Mucosa of rectum (tissue), 2 donors: ENCODE results near the gene GPN2.
A peak's percentile ranks its signal among the peaks of the same experiment; 100 is the strongest.
"Not testable (repeated sequence)": the region's sequence is repeated elsewhere in the genome, so short reads cannot be mapped to it uniquely, and the experiment has no call there.

Source experiments
- H3K27ac ChIP-seq, 2 donors: one replicate each; pipeline ENCODE4 v1.7.0; 2013; ENCODE audit warnings: inconsistent platforms in 2 of 2, low read depth in 2 of 2, low read length in 2 of 2
- H3K27me3 ChIP-seq, 2 donors: one replicate each; pipeline ENCODE4 v1.7.0; 2013; ENCODE audit warnings: low read length in 2 of 2; ENCODE audit not compliant: control insufficient read depth in 2 of 2, insufficient read depth in 2 of 2
- H3K36me3 ChIP-seq, 2 donors: one replicate each; pipeline ENCODE4 v1.7.0; 2013; ENCODE audit warnings: low read length in 2 of 2; ENCODE audit not compliant: control insufficient read depth in 2 of 2, insufficient read depth in 2 of 2
- H3K4me1 ChIP-seq, 2 donors: one replicate each; pipeline ENCODE4 v1.7.0; 2013; ENCODE audit warnings: low read length in 2 of 2, mild to moderate bottlenecking in 1 of 2; ENCODE audit not compliant: control insufficient read depth in 2 of 2, insufficient read depth in 2 of 2
- H3K4me3 ChIP-seq, 2 donors: one replicate each; pipeline ENCODE4 v1.7.0; 2013; ENCODE audit warnings: low read length in 2 of 2
- H3K9ac ChIP-seq, 2 donors: one replicate each; pipeline ENCODE4 v1.7.0; 2013; ENCODE audit warnings: low read length in 2 of 2, low read depth in 1 of 2, mild to moderate bottlenecking in 1 of 2
- H3K9me3 ChIP-seq, 2 donors: one replicate each; pipeline ENCODE4 v1.7.0; 2013; ENCODE audit warnings: low read length in 2 of 2; ENCODE audit not compliant: control insufficient read depth in 2 of 2
- donor health status: healthy.
- donor health status: Normal muscosa, but diverticular disease.

The GPN2 gene

GRCh38 chr1:26900815-26901511 lies 10.9 kb upstream of the GPN2 start:
- Histone ChIP-seq H3K4me1 (peaks cover 13 to 23% of the 10 kb centered on the region in 2 donors), H3K4me3 (peak overlapping the region; percentile 91 to 97), H3K9ac (peak overlapping the region; percentile 81 to 89), H3K27me3 (no peaks in the 10 kb centered on the region), H3K27ac (peak overlapping the region; percentile 80 to 87), H3K9me3 (no peaks in the 10 kb centered on the region), H3K36me3 (peaks cover 10% of the 10 kb centered on the region in 2 donors)

GRCh38 chr1:26900001-26900814 lies 10.1 kb upstream of the GPN2 start, which contains the start of gene GPATCH3:
GPATCH3 (minus strand) TSS chr1:26900467; CDS start chr1:26900442, 25 bp downstream.
- no peaks in the 10 kb centered on the region for H3K9me3 ChIP-seq
- no peaks in the 10 kb centered on the region for H3K27me3 ChIP-seq
- H3K36me3 ChIP-seq, result peaks cover 11 to 14% of the 10 kb centered on the region in 2 donors
- H3K4me3 ChIP-seq, result peak within 1 kb of the TSS; percentile 91 to 97
- peak within 1 kb of the TSS; percentile 81 to 89 for H3K9ac ChIP-seq
- peaks cover 13 to 20% of the 10 kb centered on the region in 2 donors for H3K4me1 ChIP-seq
- H3K27ac ChIP-seq, result peak within 1 kb of the TSS; percentile 80 to 87

- no peaks in the 10 kb centered on the region for H3K27me3 ChIP-seq
- H3K4me3 ChIP-seq, result no peak overlapping the region
- H3K27ac ChIP-seq, result no peak overlapping the region
Observed at GRCh38 chr1:26897351-26897750, 7.3 kb upstream of the GPN2 start.

GRCh38 chr1:26894263-26894662 lies 4.2 kb upstream of the GPN2 start:
- no peak overlapping the region for H3K9ac ChIP-seq
- peaks cover 9 to 14% of the 10 kb centered on the region in 2 donors for H3K4me1 ChIP-seq
- H3K27ac ChIP-seq, result no peak overlapping the region
- H3K9me3 ChIP-seq, result no peaks in the 10 kb centered on the region
- peaks cover 28 to 38% of the 10 kb centered on the region in 2 donors for H3K36me3 ChIP-seq
- no peak overlapping the region for H3K4me3 ChIP-seq
- no peaks in the 10 kb centered on the region for H3K27me3 ChIP-seq

More at GRCh38 chr1:26897351-26897750, 7.3 kb upstream of the GPN2 start:
- Histone ChIP-seq H3K9ac (no peak overlapping the region), H3K4me1 (peaks cover 13 to 15% of the 10 kb centered on the region in 2 donors), H3K9me3 (no peaks in the 10 kb centered on the region), H3K36me3 (peaks cover 26 to 34% of the 10 kb centered on the region in 2 donors)

GRCh38 chr1:26890467-26890796 lies 349 bp upstream of the GPN2 start:
- no peaks in the 10 kb centered on the region for H3K9me3 ChIP-seq
- peaks cover 39 to 43% of the 10 kb centered on the region in 2 donors for H3K36me3 ChIP-seq
- H3K9ac ChIP-seq, result peak overlapping the region; percentile 96 to 97
- H3K27me3 ChIP-seq, result no peaks in the 10 kb centered on the region
- H3K4me3 ChIP-seq, result peak overlapping the region; percentile 90 to 91
- peaks cover 11 to 18% of the 10 kb centered on the region in 2 donors for H3K4me1 ChIP-seq
- H3K27ac ChIP-seq, result peak overlapping the region; percentile 95 to 96

- Histone ChIP-seq H3K36me3 (peaks cover 48 to 52% of the 10 kb centered on the region in 2 donors), H3K27me3 (no peaks in the 10 kb centered on the region), H3K4me1 (peaks cover 11 to 18% of the 10 kb centered on the region in 2 donors), H3K27ac (no peak overlapping the region), H3K4me3 (no peak overlapping the region), H3K9me3 (no peaks in the 10 kb centered on the region), H3K9ac (peak overlapping the region in 1 of 2 donors; percentile 23)
Observed at GRCh38 chr1:26888231-26888630, 1.9 kb downstream of the GPN2 start.

GRCh38 chr1:26887125-26887524 lies 3.0 kb downstream of the GPN2 start:
- peaks cover 51 to 52% of the 10 kb centered on the region in 2 donors for H3K36me3 ChIP-seq

GRCh38 chr1:26882696-26883463 lies 7.2 kb downstream of the GPN2 start:
- H3K9ac ChIP-seq, result no peak overlapping the region
- peaks cover 54 to 55% of the 10 kb centered on the region in 2 donors for H3K36me3 ChIP-seq
- H3K9me3 ChIP-seq, result no peaks in the 10 kb centered on the region
- H3K27ac ChIP-seq, result no peak overlapping the region
- peaks cover 7% of the 10 kb centered on the region in 2 donors for H3K4me1 ChIP-seq
- no peaks in the 10 kb centered on the region for H3K27me3 ChIP-seq
- H3K4me3 ChIP-seq, result no peak overlapping the region

More at GRCh38 chr1:26887125-26887524, 3.0 kb downstream of the GPN2 start:
- Histone ChIP-seq H3K27ac (no peak overlapping the region), H3K4me3 (no peak overlapping the region), H3K27me3 (no peaks in the 10 kb centered on the region), H3K9ac (no peak overlapping the region), H3K4me1 (peaks cover 11 to 18% of the 10 kb centered on the region in 2 donors), H3K9me3 (no peaks in the 10 kb centered on the region)

GRCh38 chr1:26881611-26882010 lies 8.5 kb downstream of the GPN2 start:
- not testable (repeated sequence) for H3K27me3 ChIP-seq, H3K4me3 ChIP-seq, H3K9ac ChIP-seq, H3K27ac ChIP-seq, H3K9me3 ChIP-seq
- Histone ChIP-seq H3K4me1 (peaks cover 14% of the 10 kb centered on the region in 2 donors), H3K36me3 (peaks cover 55 to 59% of the 10 kb centered on the region in 2 donors)
